ENCODE data around the gene KLHL14.

Gene KLHL14

DNA sequence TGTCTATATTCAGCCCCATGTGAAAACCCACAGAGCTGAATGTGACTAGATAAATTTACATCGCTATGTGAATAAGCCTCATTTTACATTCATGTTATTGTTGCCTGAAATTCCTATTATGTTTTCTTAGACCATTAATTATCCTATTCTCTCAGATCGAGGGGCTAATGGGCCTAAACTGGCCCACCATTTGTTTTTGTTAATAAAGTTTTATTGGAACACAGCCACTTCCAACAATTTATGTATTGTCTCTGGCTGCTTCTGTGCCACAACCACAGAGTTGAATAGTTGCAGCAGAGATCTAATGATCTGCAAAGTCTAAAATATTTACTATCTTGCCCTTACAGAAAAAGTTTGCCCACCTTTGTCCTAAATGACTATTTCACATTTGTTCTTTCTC lies 61.0 kb downstream of the KLHL14 start:
- Histone ChIP-seq H3K36me3 (ENCODE audit: insufficient read depth, low read length) (no peaks in the 10 kb centered on the region), H3K27me3 (ENCODE audit: control insufficient read depth, insufficient read depth, low read length) (peaks cover 7% of the 10 kb centered on the region), H3K9me3 (replicated peaks; ENCODE audit: low read length) (no peaks in the 10 kb centered on the region), H3K9ac (ENCODE audit: low read depth, low read length) (no peak overlapping the region), H3K4me3 (ENCODE audit: low read length) (no peak overlapping the region), H3K4me1 (ENCODE audit: control insufficient read depth, insufficient read depth, low read length) (no peaks in the 10 kb centered on the region), H3K4me2 (ENCODE audit: low read length) (no peak overlapping the region)

DNA sequence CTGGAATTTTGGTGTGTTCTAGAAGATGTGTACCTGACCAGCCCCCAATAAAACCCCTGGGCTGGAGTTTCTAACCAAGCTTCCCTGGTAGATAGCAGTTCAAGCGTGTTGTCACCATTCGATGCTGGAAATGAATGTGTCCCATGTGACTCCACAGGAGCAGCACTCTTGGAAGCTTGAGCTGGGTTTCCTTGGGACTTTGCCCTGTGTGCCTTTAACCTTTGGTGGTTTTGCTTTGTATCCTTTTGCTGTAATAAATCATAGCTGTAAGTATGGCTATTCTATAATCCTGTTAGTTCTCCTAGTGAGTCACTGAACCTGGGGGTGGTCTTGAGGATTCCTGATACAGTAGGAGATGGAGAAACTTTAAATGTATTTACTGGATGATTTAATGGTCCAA lies 65.2 kb downstream of the KLHL14 start:
- Histone ChIP-seq H3K9me3 (replicated peaks; ENCODE audit: low read length) (no peaks in the 10 kb centered on the region), H3K4me3 (ENCODE audit: low read length) (no peak overlapping the region), H3K4me1 (ENCODE audit: control insufficient read depth, insufficient read depth, low read length) (no peaks in the 10 kb centered on the region), H3K27me3 (ENCODE audit: control insufficient read depth, insufficient read depth, low read length) (peaks cover 4% of the 10 kb centered on the region), H3K4me2 (ENCODE audit: low read length) (no peak overlapping the region), H3K36me3 (ENCODE audit: insufficient read depth, low read length) (no peaks in the 10 kb centered on the region), H3K9ac (ENCODE audit: low read depth, low read length) (no peak overlapping the region)

DNA sequence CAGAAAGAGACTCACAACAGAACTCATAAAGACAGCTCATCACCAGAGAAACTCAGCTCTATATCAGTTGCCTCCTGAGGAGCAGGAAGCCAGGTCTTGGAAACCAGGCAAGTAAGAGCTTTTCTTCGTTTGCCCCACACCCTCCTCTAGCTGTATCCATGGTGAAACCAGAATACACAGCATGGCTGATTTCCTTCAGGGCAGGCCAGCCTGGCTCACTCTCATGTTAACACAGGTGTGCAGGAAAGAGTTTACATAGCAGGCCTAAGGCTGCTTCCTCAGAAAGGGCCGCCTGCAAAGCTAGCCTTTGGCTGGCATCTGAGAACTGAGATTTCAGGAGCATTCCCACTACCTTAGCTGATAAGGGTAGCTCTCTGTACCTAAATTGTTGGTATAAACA lies 65.7 kb downstream of the KLHL14 start:
- Histone ChIP-seq H3K4me1 (ENCODE audit: control insufficient read depth, insufficient read depth, low read length) (no peaks in the 10 kb centered on the region), H3K4me3 (ENCODE audit: low read length) (no peak overlapping the region), H3K4me2 (ENCODE audit: low read length) (no peak overlapping the region), H3K27me3 (ENCODE audit: control insufficient read depth, insufficient read depth, low read length) (peaks cover 4% of the 10 kb centered on the region), H3K9me3 (replicated peaks; ENCODE audit: low read length) (no peaks in the 10 kb centered on the region), H3K9ac (ENCODE audit: low read depth, low read length) (no peak overlapping the region), H3K36me3 (ENCODE audit: insufficient read depth, low read length) (no peaks in the 10 kb centered on the region)

DNA sequence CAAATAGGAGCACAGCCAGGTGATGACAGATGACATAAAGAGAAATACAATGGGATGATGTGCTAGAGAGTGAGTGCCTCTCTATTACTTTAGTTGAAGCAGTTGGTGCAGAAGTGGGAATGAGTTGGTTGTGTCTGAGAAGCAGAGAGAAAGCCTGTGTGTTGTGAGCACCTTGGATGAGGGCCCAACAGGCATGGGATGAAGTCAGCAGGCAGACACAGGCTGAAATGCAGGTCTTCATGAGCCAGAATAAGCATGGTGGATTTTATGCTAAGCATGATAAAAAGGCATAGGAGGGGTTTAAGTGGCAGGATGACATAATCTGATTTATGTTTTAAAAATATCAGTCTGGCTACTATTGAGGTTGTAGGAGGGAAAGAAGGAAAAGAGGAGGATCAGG lies 71.5 kb downstream of the KLHL14 start:
- H3K9ac ChIP-seq (ENCODE audit: low read depth, low read length) = no peak overlapping the region

DNA sequence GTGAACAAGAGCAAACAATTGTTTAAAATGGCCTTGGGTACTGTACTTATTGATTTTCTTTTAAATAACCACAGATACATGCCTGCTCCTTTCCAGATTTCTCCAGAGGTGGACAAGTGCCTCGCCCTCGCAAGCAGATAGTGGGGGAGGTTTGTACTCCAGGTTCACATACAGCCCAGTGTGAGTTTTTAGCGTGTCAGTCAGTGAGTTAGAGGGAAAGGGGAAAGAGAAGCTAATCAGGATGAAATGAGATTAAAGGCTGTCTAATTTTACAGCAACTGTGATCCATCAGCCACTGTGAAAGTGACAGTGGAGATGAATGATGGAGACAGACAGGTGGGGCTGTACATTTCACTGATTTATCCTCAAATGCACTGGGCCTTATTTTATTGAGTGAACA lies 74.7 kb downstream of the KLHL14 start:
- no peaks in the 10 kb centered on the region for H3K27me3 ChIP-seq (ENCODE audit: control insufficient read depth, insufficient read depth, low read length)
- H3K4me1 ChIP-seq (ENCODE audit: control insufficient read depth, insufficient read depth, low read length) = no peaks in the 10 kb centered on the region
- no peak overlapping the region for H3K9ac ChIP-seq (ENCODE audit: low read depth, low read length)
- no peaks in the 10 kb centered on the region for H3K36me3 ChIP-seq (ENCODE audit: insufficient read depth, low read length)
- no peaks in the 10 kb centered on the region for H3K9me3 ChIP-seq (replicated peaks; ENCODE audit: low read length)
- no peak overlapping the region for H3K4me2 ChIP-seq (ENCODE audit: low read length)
- H3K4me3 ChIP-seq (ENCODE audit: low read length) = no peak overlapping the region

More for the DNA sequence above, 71.5 kb downstream of the KLHL14 start:
- Histone ChIP-seq H3K9me3 (replicated peaks; ENCODE audit: low read length) (no peaks in the 10 kb centered on the region), H3K4me1 (ENCODE audit: control insufficient read depth, insufficient read depth, low read length) (no peaks in the 10 kb centered on the region), H3K36me3 (ENCODE audit: insufficient read depth, low read length) (no peaks in the 10 kb centered on the region), H3K4me3 (ENCODE audit: low read length) (no peak overlapping the region), H3K4me2 (ENCODE audit: low read length) (no peak overlapping the region), H3K27me3 (ENCODE audit: control insufficient read depth, insufficient read depth, low read length) (no peaks in the 10 kb centered on the region)

DNA sequence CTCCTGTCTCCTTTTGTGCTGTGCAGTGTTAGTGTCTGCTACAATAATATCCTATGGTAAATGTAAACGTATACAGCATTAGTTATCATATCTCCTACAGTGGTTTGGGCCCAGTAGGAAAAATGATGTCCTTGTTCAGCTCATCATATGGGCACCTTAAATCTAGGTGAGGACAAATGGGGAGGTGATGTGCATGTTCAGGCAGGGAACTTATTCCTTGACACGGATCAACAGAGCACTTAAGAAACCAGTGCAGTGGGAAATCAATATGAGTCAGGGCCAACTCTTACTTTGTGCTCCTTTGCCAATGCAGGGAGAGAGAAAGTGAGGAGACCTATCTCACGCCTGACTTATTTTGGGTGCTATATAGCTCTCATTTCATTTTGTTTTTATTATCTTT lies 76.4 kb downstream of the KLHL14 start:
- no peaks in the 10 kb centered on the region for H3K36me3 ChIP-seq (ENCODE audit: insufficient read depth, low read length)
- H3K4me2 ChIP-seq (ENCODE audit: low read length) = no peak overlapping the region
- H3K4me1 ChIP-seq (ENCODE audit: control insufficient read depth, insufficient read depth, low read length) = no peaks in the 10 kb centered on the region
- H3K9me3 ChIP-seq (replicated peaks; ENCODE audit: low read length) = no peaks in the 10 kb centered on the region
- H3K4me3 ChIP-seq (ENCODE audit: low read length) = no peak overlapping the region
- H3K9ac ChIP-seq (ENCODE audit: low read depth, low read length) = no peak overlapping the region
- no peaks in the 10 kb centered on the region for H3K27me3 ChIP-seq (ENCODE audit: control insufficient read depth, insufficient read depth, low read length)

DNA sequence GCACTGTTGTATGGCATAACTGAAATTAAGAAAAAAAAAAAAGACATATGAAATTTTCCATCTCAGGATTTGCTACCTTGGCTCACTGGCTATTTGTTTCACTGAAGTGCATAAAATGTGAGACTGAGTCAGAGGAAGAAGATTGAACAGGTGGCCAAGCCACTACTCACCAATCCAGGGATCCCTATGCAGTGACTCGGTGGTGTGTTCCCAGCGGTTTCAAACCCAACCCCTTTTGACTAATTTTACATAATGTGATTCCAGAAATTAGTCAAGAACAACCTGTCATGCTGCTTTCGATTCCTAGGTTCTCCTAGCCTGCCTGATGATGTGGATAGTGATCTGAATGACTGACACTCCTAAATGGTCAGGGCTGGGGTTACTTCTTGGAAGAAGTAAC lies 77.3 kb downstream of the KLHL14 start:
- no peaks in the 10 kb centered on the region for H3K27me3 ChIP-seq (ENCODE audit: control insufficient read depth, insufficient read depth, low read length)
- H3K4me2 ChIP-seq (ENCODE audit: low read length) = no peak overlapping the region
- no peaks in the 10 kb centered on the region for H3K9me3 ChIP-seq (replicated peaks; ENCODE audit: low read length)
- H3K36me3 ChIP-seq (ENCODE audit: insufficient read depth, low read length) = no peaks in the 10 kb centered on the region
- H3K4me1 ChIP-seq (ENCODE audit: control insufficient read depth, insufficient read depth, low read length) = no peaks in the 10 kb centered on the region
- no peak overlapping the region for H3K4me3 ChIP-seq (ENCODE audit: low read length)
- H3K9ac ChIP-seq (ENCODE audit: low read depth, low read length) = no peak overlapping the region

DNA sequence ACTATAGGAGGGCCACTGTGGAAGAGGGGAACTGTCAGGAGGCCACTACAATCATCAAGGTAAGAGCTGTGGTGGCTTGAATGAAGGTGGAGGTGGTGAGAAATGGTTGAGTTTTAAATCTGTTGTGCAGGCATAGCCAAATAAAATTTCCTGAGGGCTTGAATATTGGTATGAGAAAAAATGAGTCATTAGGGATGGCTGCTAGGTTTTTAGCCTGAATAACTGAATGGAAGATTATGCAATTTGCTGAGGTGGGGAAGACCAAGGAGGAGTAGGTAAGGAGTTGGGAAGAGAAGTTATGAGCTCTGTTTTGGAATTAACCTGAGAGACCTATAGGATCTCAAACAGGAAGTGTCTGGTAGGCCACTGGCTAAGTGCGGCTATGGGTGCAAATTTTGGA lies 84.0 kb downstream of the KLHL14 start:
- no peaks in the 10 kb centered on the region for H3K36me3 ChIP-seq (ENCODE audit: insufficient read depth, low read length)
- H3K27me3 ChIP-seq (ENCODE audit: control insufficient read depth, insufficient read depth, low read length) = no peaks in the 10 kb centered on the region
- H3K4me2 ChIP-seq (ENCODE audit: low read length) = no peak overlapping the region
- H3K4me3 ChIP-seq (ENCODE audit: low read length) = no peak overlapping the region
- no peaks in the 10 kb centered on the region for H3K4me1 ChIP-seq (ENCODE audit: control insufficient read depth, insufficient read depth, low read length)
- H3K9me3 ChIP-seq (replicated peaks; ENCODE audit: low read length) = no peaks in the 10 kb centered on the region
- H3K9ac ChIP-seq (ENCODE audit: low read depth, low read length) = no peak overlapping the region

DNA sequence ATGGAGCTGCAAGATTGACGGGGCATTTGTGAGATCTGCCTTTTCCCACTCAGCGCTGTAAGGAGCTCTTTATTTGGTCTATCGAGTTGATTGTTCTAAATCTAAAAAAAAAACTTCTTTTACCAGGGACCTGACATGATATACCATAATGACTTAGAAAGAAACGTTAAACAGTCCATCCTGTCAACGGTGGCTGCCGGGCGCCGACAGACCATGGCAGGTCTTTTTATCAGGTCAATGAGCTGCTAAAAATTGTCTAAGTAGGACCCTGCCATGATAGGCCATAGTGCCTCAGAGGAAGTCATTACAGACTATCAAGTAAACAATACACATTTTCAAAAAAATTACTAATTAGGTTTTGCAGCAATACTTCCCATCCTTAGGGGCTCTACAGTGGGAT lies 87.9 kb downstream of the KLHL14 start:
- Histone ChIP-seq H3K9ac (ENCODE audit: low read depth, low read length) (no peak overlapping the region), H3K9me3 (replicated peaks; ENCODE audit: low read length) (no peaks in the 10 kb centered on the region), H3K4me3 (ENCODE audit: low read length) (no peak overlapping the region), H3K27me3 (ENCODE audit: control insufficient read depth, insufficient read depth, low read length) (peaks cover 3% of the 10 kb centered on the region), H3K4me1 (ENCODE audit: control insufficient read depth, insufficient read depth, low read length) (no peaks in the 10 kb centered on the region), H3K4me2 (ENCODE audit: low read length) (no peak overlapping the region), H3K36me3 (ENCODE audit: insufficient read depth, low read length) (no peaks in the 10 kb centered on the region)

DNA sequence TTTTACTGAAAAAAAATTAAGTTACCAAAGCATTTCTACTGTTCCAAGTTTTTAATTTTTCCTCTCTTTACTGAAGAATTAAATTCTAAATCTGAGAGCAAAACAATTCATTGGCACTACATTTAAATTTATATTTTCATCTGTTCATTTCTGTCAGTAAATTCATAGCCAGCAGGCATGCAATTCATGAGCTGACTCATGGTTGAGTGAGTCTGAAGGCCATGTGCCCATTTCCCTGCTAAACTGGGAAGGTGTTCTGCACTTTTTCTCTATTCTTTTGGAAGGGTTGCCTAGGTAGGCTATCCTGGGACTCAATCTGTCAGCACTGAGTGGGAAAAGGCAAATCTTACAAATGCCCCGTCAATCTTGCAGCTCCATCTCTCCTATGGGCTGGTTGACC lies 88.7 kb downstream of the KLHL14 start:
- no peaks in the 10 kb centered on the region for H3K9me3 ChIP-seq (replicated peaks; ENCODE audit: low read length)
- H3K4me3 ChIP-seq (ENCODE audit: low read length) = no peak overlapping the region
- H3K4me2 ChIP-seq (ENCODE audit: low read length) = no peak overlapping the region
- H3K27me3 ChIP-seq (ENCODE audit: control insufficient read depth, insufficient read depth, low read length) = peaks cover 3% of the 10 kb centered on the region
- no peak overlapping the region for H3K9ac ChIP-seq (ENCODE audit: low read depth, low read length)
- H3K4me1 ChIP-seq (ENCODE audit: control insufficient read depth, insufficient read depth, low read length) = no peaks in the 10 kb centered on the region
- no peaks in the 10 kb centered on the region for H3K36me3 ChIP-seq (ENCODE audit: insufficient read depth, low read length)

DNA sequence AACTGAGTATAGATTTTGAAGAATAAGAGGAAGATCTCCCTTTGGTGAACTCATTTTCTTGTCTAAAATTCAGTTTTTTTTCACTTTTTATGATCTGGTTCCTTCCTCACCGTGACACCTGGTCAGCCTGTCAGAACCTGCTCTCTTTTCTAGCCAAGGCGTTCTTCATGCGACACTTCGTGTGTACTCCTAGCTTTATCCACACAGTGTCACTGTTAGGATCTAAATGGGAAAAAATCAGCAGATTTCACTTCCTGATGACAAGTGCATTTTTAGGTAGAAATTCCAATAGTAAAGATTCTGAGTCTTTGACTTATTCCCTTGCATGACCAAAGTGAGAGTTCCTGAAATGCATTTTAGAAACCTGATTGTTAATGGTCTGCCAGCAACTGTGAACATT lies 89.8 kb downstream of the KLHL14 start:
- H3K36me3 ChIP-seq (ENCODE audit: insufficient read depth, low read length) = no peaks in the 10 kb centered on the region
- H3K4me2 ChIP-seq (ENCODE audit: low read length) = no peak overlapping the region
- no peak overlapping the region for H3K9ac ChIP-seq (ENCODE audit: low read depth, low read length)
- peaks cover 3% of the 10 kb centered on the region for H3K27me3 ChIP-seq (ENCODE audit: control insufficient read depth, insufficient read depth, low read length)
- H3K4me1 ChIP-seq (ENCODE audit: control insufficient read depth, insufficient read depth, low read length) = no peaks in the 10 kb centered on the region
- H3K4me3 ChIP-seq (ENCODE audit: low read length) = no peak overlapping the region
- no peaks in the 10 kb centered on the region for H3K9me3 ChIP-seq (replicated peaks; ENCODE audit: low read length)

DNA sequence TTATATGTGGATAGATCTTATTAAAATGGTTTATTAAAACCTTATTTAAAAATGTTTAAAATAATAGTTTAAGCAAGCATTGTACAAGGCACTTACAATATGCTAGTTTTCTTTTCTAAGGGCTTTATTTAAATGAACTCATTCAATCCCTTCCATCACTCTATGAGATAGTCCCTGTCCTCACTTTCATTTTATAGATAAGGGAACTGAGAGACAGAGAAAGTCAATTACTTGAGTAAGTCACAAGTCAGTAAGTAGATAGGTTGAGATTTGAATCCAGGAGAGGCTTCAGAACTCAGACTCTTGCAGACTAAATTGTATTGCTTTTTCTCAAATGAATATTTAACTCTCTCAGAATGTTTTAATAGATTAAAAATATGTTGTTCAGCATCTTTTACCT lies 95.2 kb downstream of the KLHL14 start:
- Histone ChIP-seq H3K9ac (ENCODE audit: low read depth, low read length) (no peak overlapping the region), H3K4me1 (ENCODE audit: control insufficient read depth, insufficient read depth, low read length) (no peaks in the 10 kb centered on the region), H3K27me3 (ENCODE audit: control insufficient read depth, insufficient read depth, low read length) (peaks cover 7% of the 10 kb centered on the region), H3K9me3 (replicated peaks; ENCODE audit: low read length) (no peaks in the 10 kb centered on the region), H3K36me3 (ENCODE audit: insufficient read depth, low read length) (no peaks in the 10 kb centered on the region), H3K4me3 (ENCODE audit: low read length) (no peak overlapping the region), H3K4me2 (ENCODE audit: low read length) (no peak overlapping the region)
